Measurements from ENCODE around the gene SPRED2. TPM values are rescaled to one million over a fixed set of nuclear protein-coding genes. Genes with fewer than 3 reads are reported as not detected.

Gene SPRED2
- total and polyA plus RNA-seq, 2 of the 8 experiments (the other 6 are each of a cell fraction or from before 2014, with no cell fraction given) = 15.3 to 22.5 TPM

DNA sequence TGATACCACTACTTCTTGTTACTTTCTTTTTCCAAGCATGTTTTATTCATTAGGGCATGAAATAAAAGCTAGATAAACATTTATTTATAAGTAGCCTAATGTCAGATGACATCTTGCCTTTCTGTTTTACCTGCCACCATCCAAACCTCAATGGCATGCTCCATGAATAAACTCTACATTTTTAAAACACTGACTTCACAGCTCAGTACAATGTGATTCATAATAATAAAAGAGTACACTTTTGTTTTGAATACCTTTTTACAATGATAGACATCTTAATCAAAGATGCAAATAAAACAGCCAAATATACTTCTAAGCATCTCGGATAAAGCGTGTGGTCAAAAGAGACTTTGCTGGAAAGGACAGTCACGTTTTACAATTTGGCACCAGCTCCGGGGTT, 88.2 kb downstream of the SPRED2 start:
- Histone ChIP-seq H3K36me3 (ENCODE audit: control insufficient read depth in 2 of 4, insufficient read depth in 4 of 4, low read length in 3 of 4) (no peaks in the 10 kb centered on the region; a peak in 2 of 8 replicates), H2AK5ac (ENCODE audit: low read depth, low read length) (no peak overlapping the region), H3K56ac (replicated peaks; ENCODE audit: insufficient read length, low read depth, low read length) (no peak overlapping the region), H3K27ac (ENCODE audit: low read depth, low read length) (no peak overlapping the region), H3K4me2 (ENCODE audit: insufficient read depth in 1 of 2, low read depth in 2 of 2, low read length in 2 of 2) (no peak overlapping the region), H3K79me2 (ENCODE audit: control insufficient read depth in 1 of 2, insufficient read depth in 2 of 2, low read length in 2 of 2) (peaks cover 0 to 6% of the 10 kb centered on the region in 2 experiments; a peak in 1 of 4 replicates), H2BK20ac (ENCODE audit: low read length) (no peak overlapping the region), H3K23me2 (ENCODE audit: low read depth, low read length) (no peaks in the 10 kb centered on the region; the same call in 1 of the 2 replicates), H3K23ac (ENCODE audit: insufficient read length) (no peak overlapping the region), H3K79me1 (ENCODE audit: low read depth, low read length) (peaks cover 2% of the 10 kb centered on the region; the same call in 1 of the 2 replicates), H3K14ac (ENCODE audit: insufficient read length) (no peak overlapping the region), H2AFZ (ENCODE audit: low read length) (no peak overlapping the region), H3K9me3 (ENCODE audit: insufficient read depth in 2 of 2, low read depth in 1 of 2, low read length in 1 of 2) (no peaks in the 10 kb centered on the region), H4K5ac (ENCODE audit: insufficient read length, low read depth, low read length) (no peak overlapping the region), H3K27me3 (replicated peaks in 1 of 4; ENCODE audit: control insufficient read depth in 3 of 4, extremely low read depth in 1 of 4, insufficient read depth in 3 of 4, low read length in 3 of 4) (no peaks in the 10 kb centered on the region), H3K9ac (replicated peaks in 1 of 4; ENCODE audit: extremely low read depth in 1 of 4, low read depth in 3 of 4, low read length in 3 of 4) (no peak overlapping the region), H4K91ac (replicated peaks; ENCODE audit: insufficient read length, low read length) (no peak overlapping the region), H3K18ac (ENCODE audit: extremely low read depth, low read length) (no peak overlapping the region), H2BK12ac (ENCODE audit: low read depth, low read length) (no peak overlapping the region), H2BK15ac (ENCODE audit: low read length) (no peak overlapping the region), H2BK120ac (replicated peaks; ENCODE audit: low read depth, low read length) (no peak overlapping the region), H3K4ac (replicated peaks; ENCODE audit: insufficient read length, low read depth, low read length) (no peak overlapping the region), H4K20me1 (replicated peaks in 1 of 2; ENCODE audit: control insufficient read depth in 1 of 2, insufficient read depth in 2 of 2, low read length in 2 of 2) (peaks cover 0 to 9% of the 10 kb centered on the region in 2 experiments), H2BK5ac (ENCODE audit: low read depth, low read length) (no peak overlapping the region), H3K4me3 (ENCODE audit: extremely low read depth in 1 of 4, insufficient read depth in 2 of 4, low read depth in 3 of 4, low read length in 4 of 4) (no peak overlapping the region), H3K4me1 (replicated peaks in 1 of 4; ENCODE audit: control insufficient read depth in 3 of 4, insufficient read depth in 4 of 4, low read length in 3 of 4) (no peaks in the 10 kb centered on the region), H4K8ac (ENCODE audit: extremely low read depth, insufficient read depth, low read length) (no peak overlapping the region)
- FAIRE-seq (no peak), DNase-seq (ENCODE audit: low read depth in 1 of 2, low spot score in 2 of 2) (no peak)
- CTCF ChIA-PET (ENCODE audit: partially characterized antibody) = interaction anchor here (0.7 to 2.2 kb wide), 3 partner anchors 9 to 367 kb away, joined by 3 to 9 read pairs (median 4); no protein-coding TSS in a partner anchor
- WGBS, 2 experiments (ENCODE audit: extremely low coverage in 1 of 2, insufficient coverage in 1 of 2, insufficient read length in 1 of 2, insufficient replicate concordance in 2 of 2, low coverage in 1 of 2, low lambda C conversion rate in 2 of 2, missing lambda C conversion rate in 1 of 2) = 91% methylated on average over 4 of the region's 4 CpGs; no CpG with 5 or more reads in 1 of the 2 experiments
- POLR2A ChIA-PET (ENCODE audit: partially characterized antibody) = no interaction called here
- TF ChIP-seq SUZ12 (IDR thresholded peaks at IDR 0.05; ENCODE audit: low read length) (no peak), POLR2A (IDR thresholded peaks at IDR 0.05; ENCODE audit: control extremely low read depth in 1 of 2, low read depth in 2 of 2, low read length in 2 of 2) (no peak), SIRT6 (IDR thresholded peaks at IDR 0.05; ENCODE audit: low read length) (no peak), RBBP5 (IDR thresholded peaks at IDR 0.05; ENCODE audit: borderline replicate concordance, low read depth, low read length) (no peak), POLR2AphosphoS5 (IDR thresholded peaks at IDR 0.05; ENCODE audit: low read depth, low read length) (no peak), CREB1 (IDR thresholded peaks at IDR 0.05) (no peak), SRF (IDR thresholded peaks at IDR 0.05; ENCODE audit: low read depth, low read length) (no peak), MAFK (IDR thresholded peaks at IDR 0.05; ENCODE audit: low read depth, low read length) (no peak), SIN3A (conservative IDR thresholded peaks at IDR 0.05 in 1 of 2, IDR thresholded peaks at IDR 0.05 in 1 of 2; ENCODE audit: low read depth in 1 of 2, low read length in 2 of 2) (no peak), NRF1 (IDR thresholded peaks at IDR 0.05; ENCODE audit: low read depth, low read length) (no peak), EGR1 (IDR thresholded peaks at IDR 0.05; ENCODE audit: borderline replicate concordance, low read depth, low read length) (no peak), RFX5 (IDR thresholded peaks at IDR 0.05; ENCODE audit: borderline replicate concordance, low read depth, low read length) (no peak), ZNF274 (IDR thresholded peaks at IDR 0.05; ENCODE audit: borderline replicate concordance, extremely low read depth, low read length) (no peak)
- TF ChIP-seq, protein P1, sequence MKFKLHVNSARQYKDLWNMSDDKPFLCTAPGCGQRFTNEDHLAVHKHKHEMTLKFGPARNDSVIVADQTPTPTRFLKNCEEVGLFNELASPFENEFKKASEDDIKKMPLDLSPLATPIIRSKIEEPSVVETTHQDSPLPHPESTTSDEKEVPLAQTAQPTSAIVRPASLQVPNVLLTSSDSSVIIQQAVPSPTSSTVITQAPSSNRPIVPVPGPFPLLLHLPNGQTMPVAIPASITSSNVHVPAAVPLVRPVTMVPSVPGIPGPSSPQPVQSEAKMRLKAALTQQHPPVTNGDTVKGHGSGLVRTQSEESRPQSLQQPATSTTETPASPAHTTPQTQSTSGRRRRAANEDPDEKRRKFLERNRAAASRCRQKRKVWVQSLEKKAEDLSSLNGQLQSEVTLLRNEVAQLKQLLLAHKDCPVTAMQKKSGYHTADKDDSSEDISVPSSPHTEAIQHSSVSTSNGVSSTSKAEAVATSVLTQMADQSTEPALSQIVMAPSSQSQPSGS (IDR thresholded peaks at IDR 0.05; ENCODE audit: low read length) = no peak

All from H1 (cell line).